SK-N-SH (cell line): Measurements from ENCODE around the gene KDM2A. TPM values are rescaled to one million over a fixed set of nuclear protein-coding genes. Genes with fewer than 3 reads are reported as not detected.

Source experiments
- CTCF ChIA-PET: fragments of 300-600, 350-600 bp; formaldehyde crosslinking; extraction: SDS; loops from one replicate; lab custom pipeline; 2021; lab: Yijun Ruan, JAX
- POLR2A ChIA-PET: fragments of 350-600 bp; sonication (Branson Sonifier 250); formaldehyde crosslinking; extraction: SDS; loops from one replicate; lab custom pipeline; 2020; ENCODE audit warnings: antibody characterized with exemption, inconsistent platforms; lab: Yijun Ruan, JAX
- DNase-seq: peaks from one replicate; pipeline ENCODE4 v3.0.0; 2012
- H2AFZ ChIP-seq: fragments of 200-600 bp; sonication (generic); 2 replicates; pipeline ENCODE4 v1.8.1; 2016; ENCODE audit warnings: antibody characterized with exemption, mild to moderate bottlenecking, low read depth
- H3F3A ChIP-seq: fragments of 200-600 bp; sonication (generic); replicated peaks from 2 replicates; pipeline ENCODE3; 2016; ENCODE audit warnings: antibody characterized with exemption, mild to moderate bottlenecking; ENCODE audit not compliant: insufficient read depth
- H3K27ac ChIP-seq, 2 experiments: fragments of 200-500 bp in 1 of 2; fragments of 200-600 bp in 1 of 2; sonication (Bioruptor generic) in 1 of 2; sonication (generic), shearing (Covaris generic) in 1 of 2; 2 replicates each; pipeline versions ENCODE4 v1.5.1 to v1.6.1; 2014 to 2016; ENCODE audit warnings: low read depth in 2 of 2, inconsistent platforms in 1 of 2, low read length in 1 of 2, mild to moderate bottlenecking in 1 of 2, mixed read lengths in 1 of 2
- H3K27me3 ChIP-seq: fragments of 200-600 bp; sonication (generic), shearing (Covaris generic); 2 replicates; pipeline ENCODE4 v1.6.1; 2016; ENCODE audit warnings: mixed run types; ENCODE audit not compliant: insufficient read depth
- H3K36me3 ChIP-seq, 2 experiments: fragments of 200-500 bp in 1 of 2; fragments of 200-600 bp in 1 of 2; sonication (Bioruptor generic) in 1 of 2; sonication (generic) in 1 of 2; replicated peaks in 1 of 2; 2 replicates each; pipeline versions ENCODE3 to v1.5.1; 2014 to 2016; ENCODE audit warnings: low read length in 1 of 2, mild to moderate bottlenecking in 1 of 2; ENCODE audit not compliant: insufficient read depth in 2 of 2, control insufficient read depth in 1 of 2
- H3K4me1 ChIP-seq, 2 experiments: fragments of 200-500 bp in 1 of 2; fragments of 200-600 bp in 1 of 2; sonication (Bioruptor generic) in 1 of 2; sonication (generic), shearing (Covaris generic) in 1 of 2; 2 replicates each; pipeline versions ENCODE4 v1.5.1 to v1.6.1; 2014 to 2016; ENCODE audit warnings: low read depth in 1 of 2, low read length in 1 of 2, mixed run types in 1 of 2; ENCODE audit not compliant: insufficient read depth in 2 of 2, control insufficient read depth in 1 of 2
- H3K4me2 ChIP-seq: fragments of 200-600 bp; sonication (generic), shearing (Covaris generic); 2 replicates; pipeline ENCODE4 v1.6.1; 2017; ENCODE audit warnings: mixed run types
- H3K4me3 ChIP-seq, 2 experiments: fragments of 200-500 bp in 1 of 2; fragments of 200-600 bp in 1 of 2; sonication (Bioruptor generic) in 1 of 2; sonication (generic), shearing (Covaris generic) in 1 of 2; 2 replicates each; pipeline versions ENCODE4 v1.5.1 to v1.8.1; 2014 to 2016; ENCODE audit warnings: low read depth in 2 of 2, inconsistent platforms in 1 of 2, low read length in 1 of 2, mild to moderate bottlenecking in 1 of 2, mixed read lengths in 1 of 2, moderate library complexity in 1 of 2
- H3K79me2 ChIP-seq: fragments of 200-600 bp; sonication (generic); 2 replicates; pipeline ENCODE4 v1.8.1; 2017; ENCODE audit warnings: mild to moderate bottlenecking; ENCODE audit not compliant: insufficient read depth
- H3K9ac ChIP-seq: fragments of 200-600 bp; sonication (generic); 2 replicates; pipeline ENCODE4 v1.6.1; 2017; ENCODE audit warnings: mixed run types
- H3K9me2 ChIP-seq: fragments of 200-600 bp; sonication (generic); 2 replicates; pipeline ENCODE4 v1.6.1; 2017; ENCODE audit warnings: mixed run types
- H3K9me3 ChIP-seq: fragments of 200-600 bp; sonication (generic); 2 replicates; pipeline ENCODE4 v1.6.1; 2017; ENCODE audit warnings: mixed run types, mild to moderate bottlenecking, moderate library complexity
- H4K20me1 ChIP-seq: fragments of 200-600 bp; sonication (generic); 2 replicates; pipeline ENCODE4 v1.6.1; 2017; ENCODE audit warnings: mild to moderate bottlenecking, mixed run types; ENCODE audit not compliant: insufficient read depth
- CHD2 ChIP-seq: fragments of 150-350 bp; IDR thresholded peaks from 2 replicates; pipeline ENCODE4 v1.6.1; 2018; ENCODE audit warnings: low read length; ENCODE audit not compliant: partially characterized antibody
- EP300 ChIP-seq, 2 experiments: IDR thresholded peaks; 2 replicates each; pipeline versions ENCODE4 v1.4.0 to v1.6.1; 2012; ENCODE audit warnings: borderline replicate concordance in 1 of 2, low read depth in 1 of 2, low read length in 1 of 2
- EZH2phosphoT487 ChIP-seq: fragments of 200-600 bp; sonication (generic); IDR thresholded peaks from 2 replicates; pipeline ENCODE4 v1.6.1; 2017; ENCODE audit warnings: low read depth, mixed run types, mild to moderate bottlenecking, antibody characterized with exemption, moderate library complexity, borderline replicate concordance
- FOXM1 ChIP-seq: IDR thresholded peaks from 2 replicates; pipeline ENCODE4 v1.4.0; 2012; ENCODE audit warnings: low read depth, mild to moderate bottlenecking
- POLR2AphosphoS5 ChIP-seq: IDR thresholded peaks from 2 replicates; pipeline ENCODE4 v1.6.1; 2012; ENCODE audit warnings: low read depth, low read length
- SMC3 ChIP-seq: IDR thresholded peaks from 2 replicates; pipeline ENCODE4 v1.6.1; 2012; ENCODE audit warnings: low read depth, low read length, improper control_type of control experiment
- TCF12 ChIP-seq: IDR thresholded peaks from 2 replicates; pipeline ENCODE4 v1.4.0; 2012
- YY1 ChIP-seq: IDR thresholded peaks from 2 replicates; pipeline ENCODE4 v1.4.0; 2012; ENCODE audit warnings: low read depth, mild to moderate bottlenecking
- WGBS: methylation state at CpG from one replicate; pipeline ENCODE4 v1.1.6; 2017; ENCODE audit warnings: low lambda C conversion rate; 5-methylcytosine and 5-hydroxymethylcytosine counted together
- polyA plus RNA-seq, 3 experiments: library from polyadenylated mRNA; depleted of rRNA; stranded (reverse); fragments of >200 nt; gene quantifications; 2 replicates each; pipeline ENCODE4 v1.2.3, GENCODE V29; 2012
- TF ChIP-seq, protein P1 (sequence below): fragments of 150-350 bp; IDR thresholded peaks from 2 replicates; pipeline ENCODE4 v1.6.1; 2017; ENCODE audit warnings: antibody characterized with exemption, low read length, low read depth, borderline replicate concordance
- TF ChIP-seq, protein P2 (sequence below): IDR thresholded peaks from 2 replicates; pipeline ENCODE4 v1.6.1; 2012; ENCODE audit warnings: mild to moderate bottlenecking, low read depth, low read length, moderate library complexity
- TF ChIP-seq, protein P3 (sequence below): IDR thresholded peaks from 2 replicates; pipeline ENCODE4; 2012

The KDM2A gene
- polyA plus RNA-seq, 1 of the 3 experiments (the other 2 are of a cell fraction) = 28.4 TPM

DNA sequence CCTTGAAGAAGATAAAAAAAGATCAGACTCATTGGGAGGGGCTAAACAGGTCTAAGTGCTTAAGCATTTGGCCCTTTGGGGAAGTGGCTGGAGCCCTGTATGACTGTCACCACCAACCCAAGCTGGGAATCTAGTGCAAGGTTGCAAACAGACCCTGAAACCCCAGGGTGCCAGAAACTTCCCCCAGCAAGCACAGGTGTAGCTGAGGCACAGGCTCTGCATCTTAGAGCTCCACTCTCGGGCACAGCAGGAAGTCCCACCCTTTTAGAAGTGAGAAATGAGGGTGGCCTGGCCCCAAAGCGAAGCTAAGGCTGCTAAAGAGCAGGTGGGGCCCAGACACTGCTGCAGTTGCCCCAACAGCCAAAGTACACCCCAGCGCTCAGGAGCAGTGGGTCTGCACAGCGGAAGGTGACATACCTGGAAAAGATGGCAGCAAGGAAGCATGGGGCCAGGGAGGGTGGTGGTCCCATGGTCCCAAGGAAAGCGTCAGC lies 5.8 kb upstream of the KDM2A start:
- Histone ChIP-seq H3K79me2 (no peaks in the 10 kb centered on the region), H3K36me3 (no peaks in the 10 kb centered on the region), H3K9ac (no peak overlapping the region), H3K9me3 (no peaks in the 10 kb centered on the region), H3K4me1 (peaks cover 0 to 4% of the 10 kb centered on the region in 2 experiments; a peak in 1 of 4 replicates), H4K20me1 (no peaks in the 10 kb centered on the region), H3K4me2 (no peak overlapping the region), H2AFZ (no peak overlapping the region), H3K27ac (no peak overlapping the region), H3K9me2 (no peaks in the 10 kb centered on the region), H3F3A (peaks cover 5% of the 10 kb centered on the region), H3K27me3 (no peaks in the 10 kb centered on the region), H3K4me3 (no peak overlapping the region)
- DNase-seq = no peak
- POLR2A ChIA-PET = no interaction called here
- TF ChIP-seq, protein P1, sequence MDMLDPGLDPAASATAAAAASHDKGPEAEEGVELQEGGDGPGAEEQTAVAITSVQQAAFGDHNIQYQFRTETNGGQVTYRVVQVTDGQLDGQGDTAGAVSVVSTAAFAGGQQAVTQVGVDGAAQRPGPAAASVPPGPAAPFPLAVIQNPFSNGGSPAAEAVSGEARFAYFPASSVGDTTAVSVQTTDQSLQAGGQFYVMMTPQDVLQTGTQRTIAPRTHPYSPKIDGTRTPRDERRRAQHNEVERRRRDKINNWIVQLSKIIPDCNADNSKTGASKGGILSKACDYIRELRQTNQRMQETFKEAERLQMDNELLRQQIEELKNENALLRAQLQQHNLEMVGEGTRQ = no peak
- TF ChIP-seq, protein P2, sequence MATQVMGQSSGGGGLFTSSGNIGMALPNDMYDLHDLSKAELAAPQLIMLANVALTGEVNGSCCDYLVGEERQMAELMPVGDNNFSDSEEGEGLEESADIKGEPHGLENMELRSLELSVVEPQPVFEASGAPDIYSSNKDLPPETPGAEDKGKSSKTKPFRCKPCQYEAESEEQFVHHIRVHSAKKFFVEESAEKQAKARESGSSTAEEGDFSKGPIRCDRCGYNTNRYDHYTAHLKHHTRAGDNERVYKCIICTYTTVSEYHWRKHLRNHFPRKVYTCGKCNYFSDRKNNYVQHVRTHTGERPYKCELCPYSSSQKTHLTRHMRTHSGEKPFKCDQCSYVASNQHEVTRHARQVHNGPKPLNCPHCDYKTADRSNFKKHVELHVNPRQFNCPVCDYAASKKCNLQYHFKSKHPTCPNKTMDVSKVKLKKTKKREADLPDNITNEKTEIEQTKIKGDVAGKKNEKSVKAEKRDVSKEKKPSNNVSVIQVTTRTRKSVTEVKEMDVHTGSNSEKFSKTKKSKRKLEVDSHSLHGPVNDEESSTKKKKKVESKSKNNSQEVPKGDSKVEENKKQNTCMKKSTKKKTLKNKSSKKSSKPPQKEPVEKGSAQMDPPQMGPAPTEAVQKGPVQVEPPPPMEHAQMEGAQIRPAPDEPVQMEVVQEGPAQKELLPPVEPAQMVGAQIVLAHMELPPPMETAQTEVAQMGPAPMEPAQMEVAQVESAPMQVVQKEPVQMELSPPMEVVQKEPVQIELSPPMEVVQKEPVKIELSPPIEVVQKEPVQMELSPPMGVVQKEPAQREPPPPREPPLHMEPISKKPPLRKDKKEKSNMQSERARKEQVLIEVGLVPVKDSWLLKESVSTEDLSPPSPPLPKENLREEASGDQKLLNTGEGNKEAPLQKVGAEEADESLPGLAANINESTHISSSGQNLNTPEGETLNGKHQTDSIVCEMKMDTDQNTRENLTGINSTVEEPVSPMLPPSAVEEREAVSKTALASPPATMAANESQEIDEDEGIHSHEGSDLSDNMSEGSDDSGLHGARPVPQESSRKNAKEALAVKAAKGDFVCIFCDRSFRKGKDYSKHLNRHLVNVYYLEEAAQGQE = no peak
- TF ChIP-seq EZH2phosphoT487 = no peak
- no peak for TF ChIP-seq FOXM1
- no peak for TF ChIP-seq CHD2
- no peak for TF ChIP-seq EP300 (IDR thresholded peaks at IDR 0.05; ENCODE audit: borderline replicate concordance in 1 of 2, low read depth in 1 of 2, low read length in 1 of 2)
- TF ChIP-seq, protein P3, sequence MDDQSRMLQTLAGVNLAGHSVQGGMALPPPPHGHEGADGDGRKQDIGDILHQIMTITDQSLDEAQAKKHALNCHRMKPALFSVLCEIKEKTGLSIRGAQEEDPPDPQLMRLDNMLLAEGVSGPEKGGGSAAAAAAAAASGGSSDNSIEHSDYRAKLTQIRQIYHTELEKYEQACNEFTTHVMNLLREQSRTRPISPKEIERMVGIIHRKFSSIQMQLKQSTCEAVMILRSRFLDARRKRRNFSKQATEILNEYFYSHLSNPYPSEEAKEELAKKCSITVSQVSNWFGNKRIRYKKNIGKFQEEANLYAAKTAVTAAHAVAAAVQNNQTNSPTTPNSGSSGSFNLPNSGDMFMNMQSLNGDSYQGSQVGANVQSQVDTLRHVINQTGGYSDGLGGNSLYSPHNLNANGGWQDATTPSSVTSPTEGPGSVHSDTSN = no peak
- TF ChIP-seq TCF12 = no peak
- TF ChIP-seq YY1 = no peak
- TF ChIP-seq POLR2AphosphoS5 = no peak
- no peak for TF ChIP-seq SMC3
- WGBS = 93% methylated on average over 3 of the region's 5 CpGs
- CTCF ChIA-PET = interaction anchor here (0.9 to 3.5 kb wide), 3 partner anchors 32 to 71 kb away, joined by 3 to 13 read pairs (median 4); no protein-coding TSS in a partner anchor
